H1 (cell line): ENCODE results near the gene CSPG5.

Source experiments
- CHD7 ChIP-seq: fragments of 300-600 bp; sonication (generic); IDR thresholded peaks from 2 replicates; pipeline ENCODE4 v1.7.1; 2012; ENCODE audit warnings: low read length, moderate library complexity, mild to moderate bottlenecking, inconsistent platforms; ENCODE audit not compliant: insufficient replicate concordance
- CREB1 ChIP-seq: IDR thresholded peaks from 2 replicates; pipeline ENCODE4 v1.6.1; 2012; ENCODE audit warnings: inconsistent platforms
- CTCF ChIP-seq, 3 experiments: IDR thresholded peaks; 1 replicate in 2 of 3; 2 replicates in 1 of 3; pipeline versions ENCODE4 v1.5.1 to v1.6.1; 2011; ENCODE audit warnings: low read length in 3 of 3, mild to moderate bottlenecking in 3 of 3, inconsistent platforms in 2 of 3, low read depth in 1 of 3, moderate library complexity in 1 of 3; ENCODE audit not compliant: insufficient read depth in 1 of 3; ENCODE audit errors: control extremely low read depth in 1 of 3
- EP300 ChIP-seq, 2 experiments: IDR thresholded peaks; 1 replicate in 1 of 2; 2 replicates in 1 of 2; pipeline ENCODE4 v1.6.1; 2011 to 2012; ENCODE audit warnings: low read depth in 2 of 2, low read length in 2 of 2, mild to moderate bottlenecking in 2 of 2, borderline replicate concordance in 1 of 2, inconsistent platforms in 1 of 2, moderate library complexity in 1 of 2
- EZH2 ChIP-seq: fragments of 200-600 bp; sonication (generic); IDR thresholded peaks from 2 replicates; pipeline ENCODE4 v1.7.1; 2012; ENCODE audit warnings: low read depth, mild to moderate bottlenecking, moderate library complexity, low read length, inconsistent platforms; ENCODE audit not compliant: severe bottlenecking
- GTF2F1 ChIP-seq: IDR thresholded peaks from 2 replicates; pipeline ENCODE4 v1.6.1; 2012; ENCODE audit warnings: low read depth, low read length, improper control_type of control experiment, borderline replicate concordance
- RFX5 ChIP-seq: IDR thresholded peaks from 2 replicates; pipeline ENCODE4 v1.6.1; 2011; ENCODE audit warnings: low read depth, low read length, improper control_type of control experiment, borderline replicate concordance
- TF ChIP-seq, protein P1 (sequence below): IDR thresholded peaks from 2 replicates; pipeline ENCODE4 v1.6.1; 2012; ENCODE audit warnings: inconsistent platforms

DNA sequence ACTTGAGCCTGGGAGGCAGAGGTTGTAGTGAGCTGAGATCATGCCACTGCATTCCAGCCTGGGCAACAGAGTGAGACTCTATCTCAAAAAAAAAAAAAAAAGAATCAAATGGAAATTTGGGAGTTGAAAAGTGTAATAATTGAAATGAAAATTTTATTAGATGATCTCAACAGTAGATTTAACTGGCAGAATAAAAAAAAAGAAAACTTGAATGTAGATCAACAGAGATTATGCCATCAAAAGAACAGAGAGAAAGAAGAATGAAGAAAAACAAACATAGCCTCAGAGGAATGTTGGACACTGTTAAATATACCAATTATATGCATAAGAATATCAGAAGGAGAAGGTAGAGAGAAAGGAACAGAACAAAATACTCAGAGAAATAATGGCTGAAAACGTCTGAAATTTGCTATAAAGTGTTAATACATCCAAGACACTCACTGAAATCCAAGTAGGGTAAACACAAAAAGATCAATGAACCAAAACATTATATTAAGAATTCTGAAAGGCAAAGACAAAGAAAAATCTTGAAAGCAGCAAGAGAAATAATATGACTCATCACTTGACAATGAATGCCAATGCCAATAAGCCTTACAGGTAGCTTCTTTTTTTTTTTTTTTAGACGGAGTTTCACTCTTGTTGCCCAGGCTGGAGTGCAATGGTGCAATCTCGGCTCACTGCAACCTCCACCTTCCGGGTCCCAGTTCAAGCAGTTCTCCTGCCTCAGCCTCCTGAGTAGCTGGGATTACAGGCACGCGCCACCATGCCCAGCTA is 50.5 kb downstream of the CSPG5 start:
- TF ChIP-seq CTCF (IDR thresholded peaks at IDR 0.05; ENCODE audit: control extremely low read depth in 1 of 3, insufficient read depth in 1 of 3, low read depth in 1 of 3, low read length in 3 of 3), result no peak
- TF ChIP-seq RFX5, result no peak
- no peak for TF ChIP-seq GTF2F1
- TF ChIP-seq CHD7, result no peak
- TF ChIP-seq, protein P1, sequence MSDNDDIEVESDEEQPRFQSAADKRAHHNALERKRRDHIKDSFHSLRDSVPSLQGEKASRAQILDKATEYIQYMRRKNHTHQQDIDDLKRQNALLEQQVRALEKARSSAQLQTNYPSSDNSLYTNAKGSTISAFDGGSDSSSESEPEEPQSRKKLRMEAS, result no peak
- TF ChIP-seq EZH2, result no peak
- no peak for TF ChIP-seq EP300 (IDR thresholded peaks at IDR 0.05; ENCODE audit: borderline replicate concordance in 1 of 2, low read depth in 2 of 2, low read length in 2 of 2)
- TF ChIP-seq CREB1, result no peak
